Upper lobe of left lung (tissue), 6 donors: Measurements from ENCODE around the gene MT1HL1. TPM values are rescaled to one million over a fixed set of nuclear protein-coding genes. Genes with fewer than 3 reads are reported as not detected.
"Not testable (repeated sequence)": the region's sequence is repeated elsewhere in the genome, so short reads cannot be mapped to it uniquely, and the experiment has no call there.

Source experiments
- ATAC-seq, 2 donors: fragments of 200-7000 bp; cut with Tn5 transposase; one replicate each; pipeline ENCODE4 v1.9.1; 2022; ENCODE audit warnings: mild to moderate bottlenecking in 2 of 2, moderate library complexity in 2 of 2; ENCODE audit not compliant: low FRiP score in 2 of 2
- DNase-seq, 2 donors: peaks; one replicate each; pipeline ENCODE4 v3.0.0-alpha.2; 2019 to 2020
- H3K27ac ChIP-seq, 4 donors: fragments of 200-600 bp; sonication (generic); one replicate each; pipeline ENCODE4 v1.5.1; 2016 to 2019
- H3K27me3 ChIP-seq, 4 donors: fragments of 200-600 bp; sonication (generic); one replicate each; pipeline ENCODE4 v1.5.1; 2017 to 2019
- H3K36me3 ChIP-seq, 4 donors: fragments of 200-600 bp; sonication (generic); one replicate each; pipeline ENCODE4 v1.5.1; 2016 to 2019
- H3K4me1 ChIP-seq, 4 donors: fragments of 200-600 bp; sonication (generic); one replicate each; pipeline ENCODE4 v1.5.1; 2018 to 2019
- H3K4me3 ChIP-seq, 4 donors: fragments of 200-600 bp; sonication (generic); one replicate each; pipeline ENCODE4 v1.5.1; 2017 to 2019; ENCODE audit warnings: mild to moderate bottlenecking in 2 of 4, moderate library complexity in 1 of 4
- H3K9me3 ChIP-seq, 4 donors: fragments of 200-600 bp; sonication (generic); one replicate each; pipeline ENCODE4 v1.5.1; 2018 to 2019
- CTCF ChIP-seq, 6 experiments: fragments of 450-650 bp in 4 of 6; fragments of 200-600 bp in 2 of 6; sonication (generic) in 2 of 6; IDR thresholded peaks; one replicate each; pipeline ENCODE4 v1.5.1; 2016 to 2019; ENCODE audit warnings: antibody characterized with exemption in 6 of 6
- EP300 ChIP-seq, 4 donors: sonication (generic); formaldehyde crosslinking; IDR thresholded peaks; one replicate each; pipeline ENCODE4 v1.5.1; 2017; ENCODE audit warnings: antibody characterized with exemption in 4 of 4, control low read depth in 2 of 4
- POLR2A ChIP-seq, 4 donors: fragments of 450-650 bp; IDR thresholded peaks; one replicate each; pipeline ENCODE4 v1.5.1; 2016 to 2017; ENCODE audit warnings: antibody characterized with exemption in 4 of 4, mild to moderate bottlenecking in 2 of 4
- POLR2AphosphoS5 ChIP-seq, 2 donors: sonication (generic); formaldehyde crosslinking; IDR thresholded peaks; one replicate each; pipeline ENCODE4 v1.5.1; 2017; ENCODE audit warnings: antibody characterized with exemption in 2 of 2
- WGBS, 2 donors: methylation state at CpG; one replicate each; pipeline ENCODE4 v1.1.5; 2017 to 2018; 5-methylcytosine and 5-hydroxymethylcytosine counted together
- total RNA-seq, 6 donors: library from RNA; depleted of rRNA in 4 of 6; stranded (reverse); fragments of >200 nt in 4 of 6; gene quantifications; one replicate each; pipeline versions ENCODE4 v1.1.0 to v1.2.1, GENCODE V29; 2016 to 2021
- donor health status: DM: no; HTN: no; CAD: no; lungs with moderate emphysema.
- donor health status: DM: no; HTN: yes; CAD: no; lungs with severe emphysema.

MT1HL1 gene
- total RNA-seq, 6 donors from 2014 or later: not detected

- peak in 1 of 2 donors; percentile 30 for DNase-seq
These were observed 25.5 kb downstream of the MT1HL1 start for GRCh38 chr1:236978740-236979139.

GRCh38 chr1:236975461-236975860 lies 28.8 kb downstream of the MT1HL1 start:
- TF ChIP-seq POLR2A (IDR thresholded peaks at IDR 0.05) (no peak), EP300 (IDR thresholded peaks at IDR 0.05) (no peak), CTCF (IDR thresholded peaks at IDR 0.05) (no peak), POLR2AphosphoS5 (IDR thresholded peaks at IDR 0.05) (no peak)
- ATAC-seq: no peak
- Histone ChIP-seq H3K4me3 (no peak overlapping the region), H3K9me3 (no peaks in the 10 kb centered on the region), H3K36me3 (no peaks in the 10 kb centered on the region), H3K4me1 (no peaks in the 10 kb centered on the region), H3K27me3 (no peaks in the 10 kb centered on the region), H3K27ac (no peak overlapping the region)
- DNase-seq: no peak
- WGBS, 2 donors: 81 to 84% methylated on average over 6 of the region's 6 CpGs

More at GRCh38 chr1:236978740-236979139, 25.5 kb downstream of the MT1HL1 start:
- Histone ChIP-seq H3K27ac (no peak overlapping the region), H3K27me3 (no peaks in the 10 kb centered on the region), H3K4me3 (no peak overlapping the region), H3K4me1 (no peaks in the 10 kb centered on the region), H3K9me3 (no peaks in the 10 kb centered on the region), H3K36me3 (no peaks in the 10 kb centered on the region)
- TF ChIP-seq POLR2A (IDR thresholded peaks at IDR 0.05) (no peak), POLR2AphosphoS5 (IDR thresholded peaks at IDR 0.05) (no peak), CTCF (IDR thresholded peaks at IDR 0.05) (no peak), EP300 (IDR thresholded peaks at IDR 0.05) (no peak)
- WGBS, 2 donors: 89 to 90% methylated on average over 14 of the region's 14 CpGs
- ATAC-seq: no peak

GRCh38 chr1:236974025-236974424 lies 30.2 kb downstream of the MT1HL1 start:
- H3K9me3 ChIP-seq, H3K27ac ChIP-seq, H3K36me3 ChIP-seq, H3K4me3 ChIP-seq, H3K4me1 ChIP-seq, DNase-seq, ATAC-seq, H3K27me3 ChIP-seq: not testable (repeated sequence)
- 71 to 81% methylated on average over 5 of the region's 5 CpGs for WGBS, 2 donors

GRCh38 chr1:236966636-236967035 lies 37.6 kb downstream of the MT1HL1 start:
- no peak overlapping the region for H3K27ac ChIP-seq
- no peak overlapping the region for H3K4me3 ChIP-seq
- no peaks in the 10 kb centered on the region for H3K36me3 ChIP-seq
- DNase-seq: no peak
- no peaks in the 10 kb centered on the region for H3K27me3 ChIP-seq
- ATAC-seq: no peak
- H3K9me3 ChIP-seq: no peaks in the 10 kb centered on the region
- WGBS, 2 donors: 80 to 88% methylated on average over 6 of the region's 6 CpGs
- no peaks in the 10 kb centered on the region for H3K4me1 ChIP-seq
- TF ChIP-seq POLR2A (IDR thresholded peaks at IDR 0.05): no peak
- no peak for TF ChIP-seq POLR2AphosphoS5 (IDR thresholded peaks at IDR 0.05)
- TF ChIP-seq EP300 (IDR thresholded peaks at IDR 0.05): no peak
- no peak for TF ChIP-seq CTCF (IDR thresholded peaks at IDR 0.05)

GRCh38 chr1:236963920-236964319 lies 40.3 kb downstream of the MT1HL1 start:
- ATAC-seq (no peak), DNase-seq (no peak)
- TF ChIP-seq CTCF (IDR thresholded peaks at IDR 0.05): no peak
- TF ChIP-seq POLR2AphosphoS5 (IDR thresholded peaks at IDR 0.05): no peak
- no peak for TF ChIP-seq EP300 (IDR thresholded peaks at IDR 0.05)
- no peak for TF ChIP-seq POLR2A (IDR thresholded peaks at IDR 0.05)
- no peak overlapping the region for H3K4me3 ChIP-seq
- H3K27ac ChIP-seq: no peak overlapping the region
- no peaks in the 10 kb centered on the region for H3K27me3 ChIP-seq
- no peaks in the 10 kb centered on the region for H3K36me3 ChIP-seq
- no peaks in the 10 kb centered on the region for H3K9me3 ChIP-seq
- 63 to 72% methylated on average over 2 of the region's 2 CpGs for WGBS, 2 donors
- no peaks in the 10 kb centered on the region for H3K4me1 ChIP-seq
